ENCODE measurements around the gene CAMK2N1.

Gene CAMK2N1

DNA sequence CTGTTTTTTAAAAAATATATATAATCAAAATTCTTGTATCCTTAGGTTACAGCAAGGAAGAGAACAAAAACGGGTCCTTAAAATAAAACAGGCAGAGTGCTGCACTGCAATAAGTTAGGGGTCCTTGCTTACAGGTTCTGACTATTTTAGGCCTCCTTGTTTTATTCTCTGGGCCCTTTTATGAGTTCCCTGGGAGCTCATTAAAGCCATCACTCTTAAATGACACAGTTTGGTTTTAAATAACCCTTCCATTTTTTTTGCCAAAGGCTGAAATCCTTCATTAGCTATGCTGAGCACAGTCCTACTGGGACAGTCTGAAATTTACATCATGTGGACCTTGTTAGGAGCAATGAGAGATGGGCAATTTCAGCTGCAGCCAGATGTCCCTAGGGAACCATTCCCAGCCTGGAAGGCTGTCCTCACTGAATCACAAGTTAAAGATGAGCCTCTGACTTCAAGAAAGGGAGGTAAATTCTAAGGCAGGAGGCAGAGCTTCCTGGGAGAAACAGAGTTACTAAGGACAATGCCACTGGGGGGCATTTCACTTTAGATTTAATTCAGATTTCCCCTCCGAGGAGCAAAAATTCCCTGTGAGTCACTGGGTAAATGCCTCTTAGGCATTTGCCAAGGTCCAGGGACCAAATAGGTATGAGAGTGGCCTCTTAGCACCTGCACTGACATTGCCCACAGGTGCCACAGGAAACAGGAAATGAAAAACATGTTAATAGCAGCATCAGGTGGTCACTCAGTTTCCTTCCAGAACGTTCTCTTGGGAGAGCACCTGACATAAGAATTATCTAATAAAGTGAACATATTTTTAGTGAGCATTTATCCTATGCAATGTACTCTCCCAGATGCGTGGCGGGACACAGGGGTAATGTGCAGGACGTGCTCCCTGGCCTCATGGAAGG lies 25.8 kb upstream of the CAMK2N1 start:
- DNase-seq (ENCODE audit: insufficient read length, low spot score): no peak
- peak; percentile 58 for TF ChIP-seq SPI1 (IDR thresholded peaks at IDR 0.05; ENCODE audit: low read depth, low read length)
- no peak for TF ChIP-seq POLR2A (IDR thresholded peaks at IDR 0.05; ENCODE audit: low read depth, low read length)
- FAIRE-seq: no peak

DNA sequence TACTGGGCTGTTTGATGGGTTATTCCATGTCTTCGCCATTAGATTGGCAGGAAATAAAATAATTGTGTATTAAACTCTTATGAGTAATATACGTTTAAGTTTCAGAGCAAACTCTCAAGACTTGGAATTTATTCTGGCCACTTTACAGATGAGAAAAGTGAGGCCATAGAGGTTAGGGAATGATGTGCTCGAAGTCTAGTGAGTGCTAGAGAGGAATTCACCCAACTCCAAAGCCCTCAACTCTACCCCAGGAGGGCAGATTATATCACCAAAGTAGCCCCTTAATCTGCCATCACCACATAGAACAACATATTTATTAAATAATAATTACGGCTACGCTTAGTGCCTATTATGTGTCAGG lies 22.4 kb upstream of the CAMK2N1 start:
- TF ChIP-seq TAF1 (IDR thresholded peaks at IDR 0.05; ENCODE audit: low read depth, low read length) (no peak), POLR2AphosphoS5 (IDR thresholded peaks at IDR 0.05; ENCODE audit: low read depth, low read length) (no peak), POLR2A (IDR thresholded peaks at IDR 0.05; ENCODE audit: low read depth, low read length) (no peak), PAX5 (IDR thresholded peaks at IDR 0.05; ENCODE audit: insufficient read depth, low read length, severe bottlenecking) (no peak), POU2F2 (IDR thresholded peaks at IDR 0.05; ENCODE audit: low read depth, low read length) (no peak), SPI1 (IDR thresholded peaks at IDR 0.05; ENCODE audit: low read depth, low read length) (no peak)
- no peak for FAIRE-seq
- no peak for DNase-seq (ENCODE audit: insufficient read length, low spot score)

DNA sequence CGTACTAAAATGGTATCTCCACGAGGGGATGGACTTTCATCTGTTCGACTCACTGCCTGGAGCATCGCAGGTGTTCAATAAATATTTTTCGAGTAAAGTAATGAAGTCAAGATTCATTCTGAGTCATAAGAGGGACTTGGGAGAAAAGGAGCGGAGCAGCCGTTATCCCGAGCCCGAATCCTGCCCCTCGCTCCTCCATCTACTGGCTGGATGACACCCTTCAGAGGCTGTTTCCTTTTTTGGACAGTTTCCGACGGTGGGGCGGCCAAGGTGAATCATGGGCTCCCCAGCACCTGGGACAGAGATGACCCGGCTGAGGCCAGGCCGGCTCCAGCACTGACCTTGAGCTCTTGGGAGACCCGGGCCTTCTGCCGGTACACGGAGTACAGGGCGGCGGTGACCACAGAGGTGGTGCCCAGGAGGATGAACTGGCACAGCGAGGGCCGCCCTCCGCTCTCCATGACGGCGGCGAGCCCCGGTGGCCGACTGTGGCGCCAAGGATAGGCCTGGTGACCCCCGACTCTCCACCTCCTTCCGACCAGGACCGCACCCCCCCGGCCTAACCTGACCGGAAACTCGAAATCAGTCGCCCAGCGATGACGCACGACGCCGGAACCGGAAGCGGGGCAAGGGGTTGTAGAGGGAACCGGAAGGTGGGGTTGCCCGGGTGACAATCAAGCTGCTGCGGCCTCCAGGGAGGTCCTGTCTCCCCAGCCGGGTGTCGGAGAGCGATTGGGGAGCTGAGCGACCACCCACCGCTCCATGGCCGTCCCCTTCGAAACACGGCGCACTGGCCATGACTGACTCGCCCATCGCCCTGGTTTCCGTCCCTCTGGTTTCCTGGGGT lies 21.8 kb upstream of the CAMK2N1 start, which contains the start of gene MUL1:
Gene MUL1 (minus strand): TSS at position 588 of the 847 bp plus-strand sequence. CDS start 127 bp downstream, at position 461.
- FAIRE-seq (peak; percentile 96), DNase-seq (ENCODE audit: insufficient read length, low spot score) (peak; percentile 95)
- peak; percentile 64 for TF ChIP-seq POLR2A (IDR thresholded peaks at IDR 0.05; ENCODE audit: low read depth, low read length)
- TF ChIP-seq POU2F2 (IDR thresholded peaks at IDR 0.05; ENCODE audit: low read depth, low read length): 0 out of 2 replicates have a peak, but pooled peaks have one; percentile 22
- peak; percentile 52 for TF ChIP-seq POLR2AphosphoS5 (IDR thresholded peaks at IDR 0.05; ENCODE audit: low read depth, low read length)
- TF ChIP-seq SPI1 (IDR thresholded peaks at IDR 0.05; ENCODE audit: low read depth, low read length): no peak
- 0 out of 2 replicates have a peak, but pooled peaks have one; percentile 16 for TF ChIP-seq TAF1 (IDR thresholded peaks at IDR 0.05; ENCODE audit: low read depth, low read length)
- TF ChIP-seq PAX5 (IDR thresholded peaks at IDR 0.05; ENCODE audit: insufficient read depth, low read length, severe bottlenecking): no peak

DNA sequence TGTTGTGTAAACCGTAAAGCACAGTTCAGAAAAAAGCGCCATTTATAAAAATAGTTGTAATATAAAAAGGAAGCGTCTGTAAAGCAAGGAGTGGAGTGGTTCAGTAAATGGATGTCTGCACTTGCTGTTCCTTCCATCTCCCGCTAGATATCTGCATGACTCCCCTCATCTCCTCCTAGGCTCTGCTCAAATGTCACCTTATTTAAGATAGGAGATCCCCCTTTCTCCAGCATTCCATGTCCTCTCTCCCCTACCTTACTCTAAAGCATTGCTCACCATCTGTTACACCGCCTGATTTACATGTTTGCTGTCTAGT lies 21.2 kb upstream of the CAMK2N1 start:
- no peak for DNase-seq (ENCODE audit: insufficient read length, low spot score)
- peak; percentile 55 for FAIRE-seq
- TF ChIP-seq POLR2AphosphoS5 (IDR thresholded peaks at IDR 0.05; ENCODE audit: low read depth, low read length): no peak
- no peak for TF ChIP-seq POU2F2 (IDR thresholded peaks at IDR 0.05; ENCODE audit: low read depth, low read length)
- no peak for TF ChIP-seq TAF1 (IDR thresholded peaks at IDR 0.05; ENCODE audit: low read depth, low read length)
- no peak for TF ChIP-seq POLR2A (IDR thresholded peaks at IDR 0.05; ENCODE audit: low read depth, low read length)
- TF ChIP-seq SPI1 (IDR thresholded peaks at IDR 0.05; ENCODE audit: low read depth, low read length): no peak
- no peak for TF ChIP-seq PAX5 (IDR thresholded peaks at IDR 0.05; ENCODE audit: insufficient read depth, low read length, severe bottlenecking)

DNA sequence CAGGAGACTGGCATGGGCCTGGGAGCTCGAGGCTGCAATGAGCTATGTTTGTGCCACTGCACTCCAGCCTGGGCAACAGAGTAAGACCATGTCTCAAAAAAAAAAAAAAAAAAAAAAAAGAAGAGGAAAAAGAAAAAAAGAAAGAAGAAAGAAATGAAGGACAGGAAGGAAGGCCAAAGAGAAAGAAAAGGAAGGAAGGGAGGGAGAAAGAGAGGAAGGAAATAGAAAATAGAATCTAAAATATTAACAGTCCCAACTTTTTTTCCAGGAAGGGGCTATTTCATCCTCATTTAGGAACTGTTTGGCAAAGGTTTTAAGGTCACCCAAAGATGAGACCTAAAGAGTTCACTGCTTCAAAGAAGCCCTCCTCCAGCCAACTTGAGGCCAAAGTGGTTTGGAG lies 19.5 kb upstream of the CAMK2N1 start:
- no peak for TF ChIP-seq POLR2A (IDR thresholded peaks at IDR 0.05; ENCODE audit: low read depth, low read length)
- TF ChIP-seq POU2F2 (IDR thresholded peaks at IDR 0.05; ENCODE audit: low read depth, low read length): no peak
- TF ChIP-seq TAF1 (IDR thresholded peaks at IDR 0.05; ENCODE audit: low read depth, low read length): no peak
- no peak for TF ChIP-seq PAX5 (IDR thresholded peaks at IDR 0.05; ENCODE audit: insufficient read depth, low read length, severe bottlenecking)
- no peak for TF ChIP-seq SPI1 (IDR thresholded peaks at IDR 0.05; ENCODE audit: low read depth, low read length)
- no peak for TF ChIP-seq POLR2AphosphoS5 (IDR thresholded peaks at IDR 0.05; ENCODE audit: low read depth, low read length)
- no peak for FAIRE-seq
- DNase-seq (ENCODE audit: insufficient read length, low spot score): no peak

DNA sequence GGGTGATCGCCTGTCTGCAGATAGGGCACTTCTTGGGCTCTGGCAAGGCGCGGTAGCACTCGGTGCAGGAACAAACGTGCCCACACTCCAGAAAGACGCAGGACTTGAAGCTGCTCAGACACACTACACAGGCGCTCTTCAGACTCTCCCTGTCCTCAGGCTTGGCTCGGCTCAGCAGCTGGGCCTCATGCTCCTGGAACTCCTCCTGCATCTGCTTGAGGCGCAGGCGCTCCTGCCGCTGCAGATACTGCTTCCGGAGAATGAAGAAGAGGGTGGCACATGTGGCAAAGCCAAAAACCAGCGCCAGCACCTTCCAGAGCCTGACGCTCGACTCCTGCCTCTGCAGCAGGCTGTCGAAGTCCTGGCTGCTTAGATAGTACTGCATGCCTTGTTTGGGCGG lies 14.7 kb upstream of the CAMK2N1 start:
- no peak for DNase-seq (ENCODE audit: insufficient read length, low spot score)
- TF ChIP-seq TAF1 (IDR thresholded peaks at IDR 0.05; ENCODE audit: low read depth, low read length): no peak
- no peak for TF ChIP-seq POLR2A (IDR thresholded peaks at IDR 0.05; ENCODE audit: low read depth, low read length)
- FAIRE-seq: no peak

DNA sequence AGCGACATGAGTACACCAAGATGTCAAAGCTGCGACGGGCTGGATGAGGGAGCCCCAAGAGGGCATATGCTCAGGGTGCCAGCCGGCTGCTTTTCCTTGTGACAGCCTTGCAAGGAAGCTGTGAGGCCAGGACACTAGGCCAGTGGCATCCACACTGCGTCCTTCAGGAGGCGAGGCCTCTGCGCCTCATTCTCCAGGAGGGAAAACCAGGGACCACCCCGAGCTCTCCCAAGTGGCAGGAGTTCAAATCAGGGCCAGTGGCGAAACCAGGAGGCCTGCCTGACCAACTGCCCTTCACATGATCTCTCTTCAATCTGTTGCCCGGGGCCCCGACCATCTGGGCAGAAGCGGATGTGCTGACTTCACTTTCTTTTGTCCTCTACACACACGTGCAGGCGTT lies 13.7 kb upstream of the CAMK2N1 start:
- FAIRE-seq (no peak), DNase-seq (ENCODE audit: insufficient read length, low spot score) (no peak)
- TF ChIP-seq POLR2AphosphoS5 (IDR thresholded peaks at IDR 0.05; ENCODE audit: low read depth, low read length) (no peak), SPI1 (IDR thresholded peaks at IDR 0.05; ENCODE audit: low read depth, low read length) (no peak), POLR2A (IDR thresholded peaks at IDR 0.05; ENCODE audit: low read depth, low read length) (no peak), TAF1 (IDR thresholded peaks at IDR 0.05; ENCODE audit: low read depth, low read length) (no peak), PAX5 (IDR thresholded peaks at IDR 0.05; ENCODE audit: insufficient read depth, low read length, severe bottlenecking) (no peak), POU2F2 (IDR thresholded peaks at IDR 0.05; ENCODE audit: low read depth, low read length) (no peak)

DNA sequence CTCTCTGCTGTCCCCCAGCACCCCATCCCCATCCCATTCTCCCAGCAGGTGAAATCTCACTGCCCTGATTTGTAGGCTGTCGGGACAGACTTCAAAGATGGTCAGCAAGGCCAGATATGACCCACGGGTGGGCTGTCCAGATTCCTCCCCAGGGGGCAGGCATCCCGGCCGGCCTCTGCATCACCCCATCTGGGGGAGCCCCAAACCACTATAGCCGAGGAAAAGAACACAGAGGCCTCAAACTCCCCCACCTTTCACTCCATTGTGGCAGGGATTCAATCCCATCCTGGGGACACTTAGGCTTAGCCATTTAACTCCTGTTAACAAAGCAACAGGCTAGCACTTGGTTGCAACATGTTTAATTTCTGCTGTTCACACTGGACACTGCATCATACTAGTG lies 13.1 kb upstream of the CAMK2N1 start:
- TF ChIP-seq POU2F2 (IDR thresholded peaks at IDR 0.05; ENCODE audit: low read depth, low read length) (no peak), POLR2A (IDR thresholded peaks at IDR 0.05; ENCODE audit: low read depth, low read length) (no peak), SPI1 (IDR thresholded peaks at IDR 0.05; ENCODE audit: low read depth, low read length) (no peak), TAF1 (IDR thresholded peaks at IDR 0.05; ENCODE audit: low read depth, low read length) (no peak), PAX5 (IDR thresholded peaks at IDR 0.05; ENCODE audit: insufficient read depth, low read length, severe bottlenecking) (no peak), POLR2AphosphoS5 (IDR thresholded peaks at IDR 0.05; ENCODE audit: low read depth, low read length) (no peak)

DNA sequence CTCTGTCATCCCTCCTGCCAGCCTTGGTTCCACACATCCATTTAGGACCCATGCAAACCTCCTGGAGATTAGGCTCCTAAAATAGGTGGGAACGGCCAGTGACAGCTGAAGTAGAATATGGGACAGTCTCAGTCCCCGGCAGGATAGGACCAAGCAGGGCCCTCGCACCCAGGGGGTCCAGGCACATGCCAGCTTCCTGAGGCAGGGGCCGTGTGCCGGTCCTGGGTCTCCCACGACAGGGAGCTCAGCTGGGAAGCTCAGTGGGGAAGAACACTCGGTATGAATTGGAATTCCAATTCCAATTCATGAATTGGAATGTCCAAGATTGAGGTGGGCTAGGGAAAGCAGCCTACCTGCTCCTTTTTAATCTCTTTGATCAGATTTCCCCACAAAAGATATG lies 12.1 kb upstream of the CAMK2N1 start:
- TF ChIP-seq POLR2A (IDR thresholded peaks at IDR 0.05; ENCODE audit: low read depth, low read length): no peak
- no peak for FAIRE-seq
- no peak for DNase-seq (ENCODE audit: insufficient read length, low spot score)

More for the DNA sequence above, 13.1 kb upstream of the CAMK2N1 start:
- DNase-seq (ENCODE audit: insufficient read length, low spot score): no peak
- no peak for FAIRE-seq

Data from GM12891 (cell line).